Activated CD4-positive, alpha-beta memory T cell treated with anti-CD3 and anti-CD28 coated beads, Interleukin-2, amount 10 ng/mL, durations not matched to agents 7 days and 5 days (primary cell): ENCODE results near the gene FSHR. TPM values are rescaled to one million over a fixed set of nuclear protein-coding genes. Genes with fewer than 3 reads are reported as not detected.

Experiments used
- CTCF ChIA-PET: fragments of 350-600 bp; sonication (Branson Sonifier 250); formaldehyde crosslinking; loops from one replicate; lab custom pipeline; 2021; ENCODE audit warnings: antibody characterized with exemption, inconsistent platforms; lab: Charles Lee
- POLR2A ChIA-PET: fragments of 350-600 bp; sonication (Branson Sonifier 250); formaldehyde crosslinking; loops from one replicate; lab custom pipeline; 2021; ENCODE audit warnings: antibody characterized with exemption; lab: Charles Lee
- DNase-seq: peaks from one replicate; pipeline ENCODE4 v3.0.0-alpha.2; 2020
- H3K27ac Mint-ChIP-seq: one replicate; pipeline ENCODE4 v1.8.0; 2021; ENCODE audit warnings: mild to moderate bottlenecking, mixed read lengths
- H3K27me3 Mint-ChIP-seq: one replicate; pipeline ENCODE4 v1.8.0; 2021; ENCODE audit warnings: mixed read lengths
- H3K36me3 Mint-ChIP-seq: one replicate; pipeline ENCODE4 v1.8.0; 2021; ENCODE audit warnings: low read depth, mixed read lengths
- H3K4me1 Mint-ChIP-seq: one replicate; pipeline ENCODE4 v1.8.0; 2021; ENCODE audit warnings: mixed read lengths
- H3K4me3 Mint-ChIP-seq: one replicate; pipeline ENCODE4 v1.8.0; 2021; ENCODE audit warnings: mild to moderate bottlenecking, mixed read lengths
- H3K9me3 Mint-ChIP-seq: one replicate; pipeline ENCODE4 v1.8.0; 2021; ENCODE audit warnings: mixed read lengths
- total RNA-seq, 2 experiments: library from RNA; stranded (reverse); gene quantifications; one replicate each; pipeline ENCODE4 v1.2.3, GENCODE V29; 2021

FSHR gene
- total RNA-seq, 2 experiments from 2014 or later, result not detected

DNA sequence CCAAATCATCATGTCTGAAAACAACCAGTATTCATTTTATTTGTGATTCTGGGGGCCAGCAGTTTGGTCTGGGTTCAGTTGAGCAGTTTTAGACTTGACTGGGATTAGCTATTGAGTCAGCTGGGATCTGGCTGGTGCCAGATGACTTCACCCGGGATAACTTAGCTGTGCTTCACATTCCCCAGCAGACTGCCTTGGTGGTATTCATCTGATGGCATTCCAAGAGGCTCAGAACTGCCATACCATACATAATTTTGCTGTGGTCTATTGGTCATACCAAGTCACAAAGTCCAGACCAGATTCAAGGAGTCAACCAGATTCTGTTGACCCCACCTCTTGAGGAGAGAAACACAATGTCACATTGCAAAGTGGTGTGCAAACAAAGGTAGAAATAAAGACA is 7.8 kb upstream of the FSHR start:
- Mint-ChIP-seq H3K4me3 (no peak overlapping the region), H3K4me1 (no peaks in the 10 kb centered on the region), H3K27me3 (no peaks in the 10 kb centered on the region), H3K27ac (no peak overlapping the region), H3K36me3 (no peaks in the 10 kb centered on the region), H3K9me3 (peaks cover 2% of the 10 kb centered on the region)
- CTCF ChIA-PET, result no interaction called here
- DNase-seq, result no peak
- POLR2A ChIA-PET, result no interaction called here

DNA sequence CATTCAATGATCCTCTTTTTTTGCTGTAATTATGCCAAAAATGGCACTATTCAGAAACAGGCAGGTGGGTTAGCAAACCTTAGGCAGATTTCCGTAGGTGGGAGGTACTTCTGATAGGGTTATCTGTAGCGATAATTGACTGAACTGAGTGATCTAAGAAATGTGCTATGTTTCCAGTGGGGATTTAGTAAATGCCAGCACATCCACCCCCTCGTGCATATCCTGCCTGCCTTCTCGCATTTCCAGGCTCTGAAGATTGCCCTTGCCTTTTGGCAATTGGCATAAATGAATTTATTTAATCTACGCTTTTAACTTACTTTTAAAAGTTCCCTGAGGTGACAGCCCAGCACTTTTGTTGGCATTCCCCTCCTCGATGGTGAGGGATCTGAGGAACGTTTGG is 576 bp upstream of the FSHR start:
- no peak overlapping the region for H3K27ac Mint-ChIP-seq
- POLR2A ChIA-PET, result no interaction called here
- no peaks in the 10 kb centered on the region for H3K36me3 Mint-ChIP-seq
- H3K4me3 Mint-ChIP-seq, result no peak overlapping the region
- CTCF ChIA-PET, result no interaction called here
- no peaks in the 10 kb centered on the region for H3K27me3 Mint-ChIP-seq
- no peak for DNase-seq
- no peaks in the 10 kb centered on the region for H3K4me1 Mint-ChIP-seq
- H3K9me3 Mint-ChIP-seq, result no peaks in the 10 kb centered on the region

DNA sequence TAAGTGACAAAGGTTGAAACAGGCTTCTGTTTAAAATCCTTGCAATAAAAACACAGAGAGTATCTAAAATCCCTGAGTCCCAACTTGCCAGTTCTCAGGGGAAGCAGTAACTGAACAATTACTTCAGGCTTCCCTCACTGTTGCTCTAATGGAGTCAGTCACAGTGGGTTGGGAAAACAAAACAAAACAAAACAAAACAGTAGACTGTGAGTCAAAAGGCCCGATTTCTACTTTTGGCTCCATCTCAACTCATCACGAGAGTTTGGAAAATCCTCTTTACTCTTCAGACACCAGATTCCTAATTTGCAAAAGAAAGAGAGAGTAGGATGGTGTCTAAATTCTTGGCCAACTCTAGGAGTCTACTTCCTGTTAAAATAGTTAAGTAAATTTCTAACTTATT is 1.1 kb downstream of the FSHR start:
- H3K9me3 Mint-ChIP-seq, result no peaks in the 10 kb centered on the region
- ChIA-PET POLR2A (no interaction called here), CTCF (no interaction called here)
- no peak overlapping the region for H3K27ac Mint-ChIP-seq
- DNase-seq, result no peak
- H3K4me3 Mint-ChIP-seq, result no peak overlapping the region
- no peaks in the 10 kb centered on the region for H3K27me3 Mint-ChIP-seq
- H3K36me3 Mint-ChIP-seq, result no peaks in the 10 kb centered on the region
- no peaks in the 10 kb centered on the region for H3K4me1 Mint-ChIP-seq

DNA sequence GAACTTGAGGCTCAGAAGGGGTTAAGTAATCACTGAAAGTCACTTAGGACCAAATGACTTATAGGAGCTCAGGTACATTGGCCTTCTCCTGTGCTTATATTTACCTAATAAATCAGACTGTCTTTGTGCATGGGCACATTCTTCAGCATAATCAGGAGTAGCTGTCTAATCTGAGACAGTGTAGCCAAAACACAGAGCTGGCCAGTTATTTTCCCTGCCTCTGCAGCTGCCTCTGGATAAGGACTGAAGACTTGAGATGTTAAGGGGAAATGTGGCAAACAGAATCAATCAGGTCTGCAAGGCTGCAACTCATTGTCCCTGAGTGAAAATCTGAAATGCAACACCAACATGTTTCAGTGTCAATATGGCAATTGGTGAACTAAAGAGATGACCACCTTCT is 1.5 kb downstream of the FSHR start:
- DNase-seq, result no peak
- ChIA-PET POLR2A (no interaction called here), CTCF (no interaction called here)
- no peak overlapping the region for H3K27ac Mint-ChIP-seq
- no peaks in the 10 kb centered on the region for H3K4me1 Mint-ChIP-seq
- no peaks in the 10 kb centered on the region for H3K27me3 Mint-ChIP-seq
- H3K9me3 Mint-ChIP-seq, result no peaks in the 10 kb centered on the region
- no peaks in the 10 kb centered on the region for H3K36me3 Mint-ChIP-seq
- H3K4me3 Mint-ChIP-seq, result no peak overlapping the region

DNA sequence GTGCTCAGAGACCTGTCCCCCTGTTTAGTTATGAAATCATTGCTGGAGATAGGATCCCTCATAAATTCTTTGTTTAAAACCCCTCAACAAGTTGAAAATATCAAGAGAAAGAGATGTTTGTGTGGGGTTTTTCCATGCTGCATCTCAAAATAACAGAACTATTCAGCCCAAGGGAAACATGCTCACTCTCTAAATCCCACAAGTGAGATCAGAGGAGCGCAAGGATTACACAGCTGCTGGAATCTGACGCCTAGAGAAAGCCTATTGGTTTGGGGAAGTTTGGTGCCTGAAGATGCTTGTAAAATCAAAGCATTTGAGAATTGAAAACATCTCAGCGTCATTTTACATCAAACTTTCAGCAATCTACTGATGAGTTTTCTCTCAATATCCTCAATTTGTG is 7.9 kb downstream of the FSHR start:
- no peaks in the 10 kb centered on the region for H3K4me1 Mint-ChIP-seq
- ChIA-PET POLR2A (no interaction called here), CTCF (no interaction called here)
- no peaks in the 10 kb centered on the region for H3K9me3 Mint-ChIP-seq
- no peak overlapping the region for H3K27ac Mint-ChIP-seq
- no peaks in the 10 kb centered on the region for H3K27me3 Mint-ChIP-seq
- H3K4me3 Mint-ChIP-seq, result no peak overlapping the region
- no peak for DNase-seq
- H3K36me3 Mint-ChIP-seq, result no peaks in the 10 kb centered on the region

DNA sequence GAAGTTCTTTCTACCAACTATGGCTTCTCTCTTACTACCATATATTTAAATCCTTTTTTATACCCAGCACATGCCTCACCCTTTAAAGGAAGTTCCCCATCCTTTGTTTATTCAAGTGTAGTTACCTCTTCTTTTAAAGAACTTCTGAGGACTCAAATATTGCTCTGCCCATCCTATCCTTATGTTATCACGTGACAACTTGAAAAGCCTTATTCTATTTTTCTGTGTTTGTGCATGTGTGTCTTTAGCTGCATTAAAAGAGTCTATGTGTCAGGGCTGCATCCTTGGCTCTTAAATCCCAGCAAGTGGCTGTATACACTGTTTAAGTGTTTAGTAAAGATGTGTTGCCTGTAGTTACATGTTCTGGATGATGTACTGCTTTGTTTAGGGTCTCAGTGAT is 22.5 kb downstream of the FSHR start:
- ChIA-PET CTCF (no interaction called here), POLR2A (no interaction called here)
- no peaks in the 10 kb centered on the region for H3K4me1 Mint-ChIP-seq
- no peak overlapping the region for H3K4me3 Mint-ChIP-seq
- no peaks in the 10 kb centered on the region for H3K36me3 Mint-ChIP-seq
- DNase-seq, result no peak
- no peak overlapping the region for H3K27ac Mint-ChIP-seq
- peaks cover 6% of the 10 kb centered on the region for H3K9me3 Mint-ChIP-seq
- no peaks in the 10 kb centered on the region for H3K27me3 Mint-ChIP-seq

DNA sequence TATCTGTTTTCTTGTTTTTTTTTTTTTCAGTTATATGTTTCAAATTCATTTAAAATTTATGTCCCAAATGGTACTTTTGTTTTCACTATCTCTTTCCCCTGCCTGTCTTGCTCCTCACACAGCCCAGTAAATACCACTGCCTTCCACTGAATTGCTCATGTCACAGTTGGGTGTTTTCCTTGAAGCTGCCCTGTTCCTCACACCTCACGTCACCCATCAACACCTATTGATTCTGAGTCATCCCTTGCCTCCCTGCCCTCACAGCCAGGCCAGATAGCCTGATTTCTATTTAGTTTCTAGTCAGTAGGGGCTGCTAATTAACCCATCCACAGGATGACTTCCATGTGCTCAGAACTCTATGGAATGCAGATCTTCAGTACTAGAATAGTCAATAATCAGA is 25.3 kb downstream of the FSHR start:
- H3K4me1 Mint-ChIP-seq, result no peaks in the 10 kb centered on the region
- H3K4me3 Mint-ChIP-seq, result no peak overlapping the region
- peaks cover 6% of the 10 kb centered on the region for H3K9me3 Mint-ChIP-seq
- no peak for DNase-seq
- H3K27ac Mint-ChIP-seq, result no peak overlapping the region
- H3K27me3 Mint-ChIP-seq, result no peaks in the 10 kb centered on the region
- H3K36me3 Mint-ChIP-seq, result no peaks in the 10 kb centered on the region
- ChIA-PET POLR2A (no interaction called here), CTCF (no interaction called here)

DNA sequence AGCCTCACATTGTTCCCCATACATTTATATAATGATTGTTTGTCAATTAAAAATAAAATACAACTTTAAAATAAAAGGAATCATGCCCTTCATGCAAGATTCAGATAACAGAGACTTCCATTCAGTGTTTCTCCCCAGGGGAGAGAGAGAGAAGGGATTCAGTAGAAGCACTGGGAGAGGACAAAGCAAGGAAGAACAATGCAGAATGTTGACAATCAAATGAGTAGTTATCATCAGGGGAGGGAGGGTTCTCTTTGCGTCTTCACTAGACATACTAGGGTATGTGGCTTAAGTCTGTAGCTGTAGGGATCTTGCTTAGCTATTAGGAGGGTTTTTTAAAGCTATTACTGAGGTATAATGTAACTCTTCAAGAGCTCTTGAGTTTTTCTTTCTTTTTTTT is 30.7 kb downstream of the FSHR start:
- no peak for DNase-seq
- H3K4me3 Mint-ChIP-seq, result no peak overlapping the region
- ChIA-PET CTCF (no interaction called here), POLR2A (no interaction called here)
- H3K27me3 Mint-ChIP-seq, result no peaks in the 10 kb centered on the region
- H3K9me3 Mint-ChIP-seq, result no peaks in the 10 kb centered on the region
- no peaks in the 10 kb centered on the region for H3K36me3 Mint-ChIP-seq
- H3K27ac Mint-ChIP-seq, result no peak overlapping the region
- no peaks in the 10 kb centered on the region for H3K4me1 Mint-ChIP-seq

DNA sequence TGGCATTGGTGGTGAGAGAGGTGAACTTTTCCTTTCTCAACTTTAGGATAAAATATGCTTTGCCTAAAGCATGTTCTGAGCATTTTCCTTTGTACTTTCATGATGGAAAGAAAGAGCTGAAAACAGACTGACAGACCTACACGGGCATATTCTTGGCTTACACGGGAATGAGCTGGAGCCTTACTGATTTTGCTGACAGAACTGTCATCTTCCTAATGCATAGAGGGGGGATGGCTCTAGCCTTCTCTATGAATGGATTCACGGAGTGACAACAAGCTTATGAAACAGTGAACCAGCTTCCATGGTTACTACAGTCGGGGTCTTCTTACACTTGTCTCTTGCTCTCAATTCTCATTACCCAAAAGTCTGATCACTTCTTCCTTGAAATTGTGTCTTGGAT is 32.2 kb downstream of the FSHR start:
- Mint-ChIP-seq H3K36me3 (no peaks in the 10 kb centered on the region), H3K27me3 (no peaks in the 10 kb centered on the region), H3K9me3 (peaks cover 2% of the 10 kb centered on the region), H3K4me1 (no peaks in the 10 kb centered on the region), H3K4me3 (no peak overlapping the region), H3K27ac (no peak overlapping the region)
- CTCF ChIA-PET, result no interaction called here
- DNase-seq, result no peak
- POLR2A ChIA-PET, result no interaction called here

DNA sequence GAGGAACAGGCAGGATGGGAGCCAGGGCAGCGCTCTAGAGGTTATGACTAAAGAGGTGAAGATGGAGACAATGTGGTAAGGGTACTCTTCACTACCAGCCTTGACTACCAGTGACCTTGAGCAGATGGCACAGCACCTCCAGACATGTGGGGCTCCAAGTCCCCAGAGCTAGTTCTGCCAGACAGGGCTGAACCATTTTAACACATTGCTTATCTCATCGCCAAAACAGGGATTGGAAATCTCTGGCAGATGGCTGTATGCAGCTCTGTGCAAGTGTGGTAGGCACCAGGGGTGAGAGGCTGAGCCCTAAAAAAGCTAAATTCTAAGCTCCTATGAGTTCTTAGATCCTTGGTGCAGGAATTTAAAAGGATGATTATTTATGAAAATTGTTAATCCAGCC is 41.3 kb downstream of the FSHR start:
- Mint-ChIP-seq H3K9me3 (peaks cover 7% of the 10 kb centered on the region), H3K36me3 (no peaks in the 10 kb centered on the region), H3K27me3 (no peaks in the 10 kb centered on the region), H3K4me3 (no peak overlapping the region), H3K27ac (no peak overlapping the region), H3K4me1 (no peaks in the 10 kb centered on the region)
- ChIA-PET POLR2A (no interaction called here), CTCF (no interaction called here)
- DNase-seq, result no peak

DNA sequence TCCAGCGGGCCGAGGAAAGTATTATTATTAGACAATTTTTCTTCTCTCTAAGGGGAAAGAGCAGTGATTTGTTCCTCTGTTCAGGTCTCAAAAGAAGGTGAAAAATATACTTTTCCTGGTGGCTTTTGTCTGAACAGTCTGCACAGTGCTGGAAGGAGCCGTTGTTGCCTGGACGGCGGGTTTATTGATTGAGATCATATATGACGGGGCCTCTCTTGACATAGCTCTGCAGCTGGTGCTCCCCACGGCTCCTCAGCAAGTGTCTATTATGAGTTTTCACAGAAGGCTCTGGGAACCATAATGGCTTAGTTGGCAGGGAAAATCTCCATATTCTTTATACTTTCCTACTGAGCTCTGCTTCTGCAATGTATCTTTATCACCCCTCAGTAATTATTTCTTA is 42.9 kb downstream of the FSHR start:
- H3K9me3 Mint-ChIP-seq, result peaks cover 5% of the 10 kb centered on the region
- H3K36me3 Mint-ChIP-seq, result no peaks in the 10 kb centered on the region
- no peak overlapping the region for H3K27ac Mint-ChIP-seq
- no peak overlapping the region for H3K4me3 Mint-ChIP-seq
- H3K4me1 Mint-ChIP-seq, result no peaks in the 10 kb centered on the region
- no peaks in the 10 kb centered on the region for H3K27me3 Mint-ChIP-seq
- no peak for DNase-seq
- ChIA-PET POLR2A (no interaction called here), CTCF (no interaction called here)

DNA sequence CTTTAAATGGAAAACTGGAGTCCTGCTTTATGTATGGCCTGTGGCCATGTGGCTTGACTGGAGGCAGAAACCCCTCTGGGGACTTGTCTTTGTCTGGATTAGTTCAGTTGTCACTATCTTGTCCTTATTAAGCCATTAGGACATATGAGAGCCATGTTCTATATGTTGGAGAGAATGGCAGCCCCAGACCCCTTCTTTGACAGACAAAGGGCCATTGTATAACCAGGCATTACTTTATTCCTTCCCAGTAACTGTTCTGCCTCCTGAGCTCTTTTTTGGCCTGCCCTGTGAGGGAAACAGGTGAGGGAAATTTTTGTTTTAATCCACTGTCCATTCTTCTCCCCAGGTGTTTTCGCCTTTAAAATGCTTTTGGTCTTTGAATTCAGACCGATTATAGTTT is 43.3 kb downstream of the FSHR start:
- no peaks in the 10 kb centered on the region for H3K27me3 Mint-ChIP-seq
- DNase-seq, result no peak
- no peak overlapping the region for H3K27ac Mint-ChIP-seq
- POLR2A ChIA-PET, result no interaction called here
- CTCF ChIA-PET, result no interaction called here
- no peak overlapping the region for H3K4me3 Mint-ChIP-seq
- H3K36me3 Mint-ChIP-seq, result no peaks in the 10 kb centered on the region
- peaks cover 5% of the 10 kb centered on the region for H3K9me3 Mint-ChIP-seq
- no peaks in the 10 kb centered on the region for H3K4me1 Mint-ChIP-seq

DNA sequence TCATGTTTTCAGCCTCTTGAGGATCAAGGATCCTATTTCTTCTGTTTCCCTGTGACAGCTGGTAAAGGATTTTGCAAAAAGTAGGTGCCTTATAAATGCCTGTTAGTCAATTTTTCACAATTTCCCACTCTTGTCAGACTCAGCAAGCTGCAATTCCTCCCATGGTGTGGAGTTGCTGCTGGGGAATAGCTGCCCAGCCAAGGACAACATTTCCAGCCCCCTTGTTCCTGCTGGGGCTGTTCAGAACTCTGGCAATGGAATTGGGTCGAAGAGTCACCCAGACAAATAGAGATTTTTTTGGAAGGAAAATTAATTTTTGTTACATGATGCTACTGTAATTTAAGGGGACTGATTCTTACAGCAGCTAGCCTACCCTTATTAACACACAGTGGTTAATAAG is 43.7 kb downstream of the FSHR start:
- peaks cover 5% of the 10 kb centered on the region for H3K9me3 Mint-ChIP-seq
- no peaks in the 10 kb centered on the region for H3K36me3 Mint-ChIP-seq
- H3K4me1 Mint-ChIP-seq, result no peaks in the 10 kb centered on the region
- DNase-seq, result no peak
- H3K27me3 Mint-ChIP-seq, result no peaks in the 10 kb centered on the region
- no peak overlapping the region for H3K27ac Mint-ChIP-seq
- ChIA-PET CTCF (no interaction called here), POLR2A (no interaction called here)
- H3K4me3 Mint-ChIP-seq, result no peak overlapping the region

DNA sequence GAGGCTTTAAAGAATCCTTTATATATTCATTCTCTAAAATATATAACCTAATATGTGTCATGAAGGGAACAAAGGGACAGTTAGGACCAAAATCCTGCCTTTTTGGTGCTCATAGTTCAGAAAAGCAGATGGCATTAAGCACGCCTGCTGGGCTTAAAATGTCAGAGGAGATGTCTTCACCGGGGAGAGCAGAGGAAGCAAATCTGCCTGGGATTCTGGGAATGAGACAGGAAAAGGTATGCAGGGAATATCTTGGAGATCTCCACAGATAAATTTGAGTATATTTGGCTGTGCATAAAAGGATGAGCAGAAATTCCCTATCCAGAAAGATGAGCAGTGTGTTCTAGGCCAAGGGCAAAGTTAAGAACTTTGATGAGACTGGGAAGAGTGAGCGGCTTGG is 45.5 kb downstream of the FSHR start:
- no peak for DNase-seq
- H3K9me3 Mint-ChIP-seq, result peaks cover 5% of the 10 kb centered on the region
- CTCF ChIA-PET, result no interaction called here
- no peak overlapping the region for H3K27ac Mint-ChIP-seq
- no peaks in the 10 kb centered on the region for H3K27me3 Mint-ChIP-seq
- POLR2A ChIA-PET, result no interaction called here
- H3K4me1 Mint-ChIP-seq, result no peaks in the 10 kb centered on the region
- no peaks in the 10 kb centered on the region for H3K36me3 Mint-ChIP-seq
- H3K4me3 Mint-ChIP-seq, result no peak overlapping the region

DNA sequence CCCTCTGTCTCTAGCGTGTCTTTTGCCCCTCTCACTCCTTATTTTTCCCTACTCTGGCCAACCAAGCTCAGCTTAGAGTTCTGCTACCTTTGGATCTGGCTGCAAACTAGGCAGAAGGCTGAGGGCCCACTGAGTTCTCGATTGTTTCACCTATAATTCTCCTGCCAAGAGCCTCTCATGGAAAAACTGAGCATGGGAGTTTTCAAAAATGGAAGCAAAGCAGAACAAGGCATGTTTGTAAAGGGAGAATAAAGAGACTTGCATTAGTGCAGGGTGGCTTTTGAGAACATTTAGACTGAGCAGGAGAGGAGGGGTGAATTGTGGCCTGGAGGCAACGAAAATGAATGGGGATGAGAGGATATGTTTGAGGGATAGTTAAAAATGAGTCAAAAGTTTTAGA is 45.9 kb downstream of the FSHR start:
- ChIA-PET CTCF (no interaction called here), POLR2A (no interaction called here)
- peaks cover 5% of the 10 kb centered on the region for H3K9me3 Mint-ChIP-seq
- H3K27ac Mint-ChIP-seq, result no peak overlapping the region
- no peaks in the 10 kb centered on the region for H3K36me3 Mint-ChIP-seq
- no peaks in the 10 kb centered on the region for H3K27me3 Mint-ChIP-seq
- DNase-seq, result no peak
- no peaks in the 10 kb centered on the region for H3K4me1 Mint-ChIP-seq
- H3K4me3 Mint-ChIP-seq, result no peak overlapping the region
